Stimulated activated naive CD4-positive, alpha-beta T cell (primary cell): ENCODE data around the gene OR4A16.

ENCODE experiments used
- DNase-seq, 6 experiments: peaks; one replicate each; lab custom pipeline; 2025; lab: John Stamatoyannopoulos, UW

Gene OR4A16, protein sequence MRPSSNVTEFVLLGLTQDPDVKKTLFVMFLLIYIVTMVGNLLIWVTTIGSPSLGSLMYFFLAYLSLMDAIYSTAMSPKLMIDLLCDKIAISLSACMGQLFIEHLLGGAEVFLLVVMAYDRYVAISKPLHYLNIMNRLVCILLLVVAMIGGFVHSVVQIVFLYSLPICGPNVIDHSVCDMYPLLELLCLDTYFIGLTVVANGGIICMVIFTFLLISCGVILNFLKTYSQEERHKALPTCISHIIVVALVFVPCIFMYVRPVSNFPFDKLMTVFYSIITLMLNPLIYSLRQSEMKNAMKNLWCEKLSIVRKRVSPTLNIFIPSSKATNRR

DNA sequence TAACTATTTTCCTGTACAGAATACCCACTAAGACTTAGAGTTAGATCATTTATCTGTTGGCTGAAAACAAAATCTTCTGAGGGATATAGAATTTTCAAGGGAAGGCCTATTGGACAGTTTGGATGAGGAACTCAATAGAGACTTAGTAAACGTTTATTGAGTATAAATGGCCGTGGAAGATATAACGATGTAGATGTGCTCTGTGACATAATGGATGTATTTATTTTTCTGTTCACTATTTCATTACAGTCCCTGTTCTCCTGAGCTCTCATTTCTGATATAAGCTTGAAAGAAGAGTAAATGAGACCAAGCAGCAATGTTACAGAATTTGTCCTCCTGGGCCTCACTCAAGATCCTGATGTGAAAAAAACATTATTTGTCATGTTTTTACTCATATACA lies at the start of gene OR4A16:
Gene OR4A16 (plus strand): TSS at position 301 of the 400 bp plus-strand sequence. CDS start 0 bp downstream, at position 301.
- DNase-seq: no peak

DNA sequence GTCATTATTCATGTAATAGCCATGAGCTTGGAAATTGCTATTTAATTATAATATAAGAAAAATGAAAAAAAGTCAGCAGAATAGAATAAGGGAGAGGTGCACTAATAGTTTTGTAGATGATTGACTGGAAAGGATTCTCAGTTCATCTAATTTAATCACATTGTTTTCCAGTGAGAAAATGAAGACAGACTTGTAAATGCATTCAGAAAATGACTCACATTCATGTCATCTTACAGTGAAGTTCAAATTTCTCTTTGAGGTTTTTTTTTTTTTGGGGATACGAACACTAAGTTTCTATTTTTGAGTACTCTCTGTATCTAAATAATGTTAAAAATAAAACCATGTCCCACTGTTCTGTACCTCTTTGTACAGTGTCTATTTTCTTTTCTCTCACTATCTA lies 18.5 kb upstream of the OR4A16 start:
- no peak for DNase-seq

DNA sequence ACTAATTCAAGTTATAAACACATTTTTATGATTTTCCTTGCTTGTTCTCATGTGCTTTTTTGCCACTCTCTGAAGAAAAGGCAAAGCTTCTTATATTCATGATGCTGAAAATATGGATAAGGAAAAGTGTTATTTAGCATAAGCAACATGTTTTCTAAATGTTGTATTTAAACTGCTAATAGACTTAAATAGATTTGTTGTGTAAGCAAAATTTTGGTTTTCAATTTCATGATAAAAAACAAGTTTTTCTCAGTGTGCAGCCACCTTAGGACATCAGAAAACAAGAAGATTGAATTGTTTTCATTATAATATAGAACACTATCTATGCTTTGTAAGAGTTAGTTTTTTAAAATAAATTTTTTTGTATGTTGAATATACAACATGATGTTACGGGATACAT lies 2.3 kb downstream of the OR4A16 start:
- no peak for DNase-seq

DNA sequence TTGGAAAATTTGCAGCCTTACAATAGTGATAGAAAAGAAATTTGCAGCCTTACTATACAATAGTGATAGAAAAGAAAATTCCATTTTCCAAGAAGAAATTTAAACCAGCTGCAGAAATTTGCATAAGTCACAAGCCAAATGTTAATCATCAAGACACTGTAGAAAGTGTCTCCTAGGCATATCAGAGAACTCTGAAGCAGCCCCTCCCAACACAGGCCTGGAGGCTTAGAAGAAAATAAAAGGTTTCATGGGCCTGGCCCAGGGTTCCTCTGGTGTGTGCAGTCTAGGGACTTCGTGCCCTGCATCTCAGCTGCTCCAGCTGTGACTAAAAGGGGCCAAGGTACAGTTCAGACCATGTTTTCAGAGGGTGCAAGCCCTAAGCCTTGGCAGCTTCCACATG lies 6.0 kb downstream of the OR4A16 start:
- DNase-seq: no peak

DNA sequence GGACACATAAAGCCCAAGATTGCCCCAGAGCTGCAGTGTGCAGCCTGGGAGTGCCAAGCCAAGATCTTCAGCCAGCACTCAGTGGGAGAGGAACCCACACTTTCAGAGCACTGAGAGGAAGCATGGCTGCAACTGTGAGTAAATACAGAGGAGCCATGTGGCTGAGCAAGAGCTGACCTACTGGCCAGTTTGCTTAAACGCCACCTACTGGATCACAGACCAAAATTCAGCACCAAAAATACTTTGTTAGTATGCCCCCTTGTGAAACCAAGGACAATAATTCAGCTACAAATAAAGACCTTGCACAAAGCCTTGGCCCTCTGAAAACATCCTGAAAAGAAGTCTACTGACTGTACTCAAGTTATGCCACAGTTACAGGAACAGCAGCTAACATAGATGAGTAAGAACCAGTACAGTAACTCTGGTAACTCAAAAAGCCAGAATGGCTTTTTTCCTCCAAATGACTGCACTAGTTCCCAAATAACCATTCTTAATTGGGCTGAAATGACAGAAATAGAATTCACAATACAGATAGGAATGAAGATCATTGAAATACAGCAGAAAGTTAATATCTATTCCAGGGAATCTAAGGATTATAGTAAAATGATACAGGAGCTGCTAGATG lies 14.7 kb downstream of the OR4A16 start:
- DNase-seq: no peak

DNA sequence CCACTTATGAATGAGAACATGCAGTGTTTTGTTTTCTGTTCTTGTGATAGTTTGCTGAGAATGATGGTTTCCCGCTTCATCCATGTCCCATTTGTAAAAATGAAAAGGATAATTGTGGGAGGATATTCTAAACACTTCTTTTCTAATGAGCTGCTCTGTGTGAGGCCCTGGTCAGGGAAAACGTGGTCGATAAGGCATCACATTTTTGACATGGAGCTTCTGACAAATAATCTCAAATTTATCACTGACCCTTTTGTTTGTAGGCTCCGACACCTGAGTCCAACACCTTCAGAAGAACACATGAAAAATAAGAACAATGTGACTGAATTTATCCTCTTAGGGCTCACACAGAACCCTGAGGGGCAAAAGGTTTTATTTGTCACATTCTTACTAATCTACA lies 24.7 kb downstream of the OR4A16 start, which contains the start of gene OR4A15:
Gene OR4A15 (plus strand): TSS at position 301 of the 400 bp plus-strand sequence. CDS start 0 bp downstream, at position 301.
- DNase-seq: no peak
